Caco-2 (cell line): ENCODE results near the gene HOXD11. TPM values are rescaled to one million over a fixed set of nuclear protein-coding genes. Genes with fewer than 3 reads are reported as not detected.
A peak's percentile ranks its signal among the peaks of the same experiment; 100 is the strongest.

ENCODE experiments used
- BruUV-seq: library from RNA; stranded (reverse); fragments of 400-500 nt; replicated peaks from 2 replicates; lab custom pipeline; 2021; lab: Mats Ljungman, UMichigan
- CTCF ChIA-PET: fragments of 300-600 bp; sonication (Branson Sonifier 250); formaldehyde crosslinking; loops from one replicate; lab custom pipeline; 2022; ENCODE audit warnings: antibody characterized with exemption; lab: Charles Lee
- POLR2A ChIA-PET: fragments of 300-600 bp; sonication (Branson Sonifier 250); formaldehyde crosslinking; loops from one replicate; lab custom pipeline; 2022; ENCODE audit warnings: antibody characterized with exemption; lab: Charles Lee
- DNase-seq, 2 experiments: peaks; one replicate each; pipeline versions ENCODE4 v3.0.0 to v3.0.0-alpha.2; 2020 to 2022
- H3K27me3 ChIP-seq: replicated peaks from 2 replicates; pipeline ENCODE4 v1.6.0; 2011; ENCODE audit warnings: low read length; ENCODE audit not compliant: control insufficient read depth, insufficient read depth
- H3K36me3 ChIP-seq: 2 replicates; pipeline ENCODE4 v1.5.1; 2011; ENCODE audit warnings: low read length; ENCODE audit not compliant: control insufficient read depth, insufficient read depth
- H3K4me1 ChIP-seq: fragments of 250-450 bp; sonication (Bioruptor Pico); 2 replicates; pipeline ENCODE4 v1.5.1; 2020; ENCODE audit warnings: mild to moderate bottlenecking
- H3K4me3 ChIP-seq: 2 replicates; pipeline ENCODE4 v1.5.1; 2011; ENCODE audit warnings: low read depth, mild to moderate bottlenecking, control low read depth, low read length
- H3K9me3 ChIP-seq: fragments of 250-450 bp; sonication (Bioruptor Pico); 2 replicates; pipeline ENCODE4 v1.5.1; 2020; ENCODE audit warnings: mild to moderate bottlenecking, moderate library complexity
- H3K27ac Mint-ChIP-seq: one replicate; pipeline ENCODE4 v1.8.0; 2022; ENCODE audit warnings: mixed read lengths; ENCODE audit not compliant: unreplicated experiment
- H3K27me3 Mint-ChIP-seq: one replicate; pipeline ENCODE4 v1.8.0; 2022; ENCODE audit warnings: mixed read lengths; ENCODE audit not compliant: insufficient read depth, unreplicated experiment
- H3K36me3 Mint-ChIP-seq: one replicate; pipeline ENCODE4 v1.8.0; 2022; ENCODE audit warnings: mild to moderate bottlenecking, mixed read lengths; ENCODE audit not compliant: insufficient read depth, unreplicated experiment
- H3K4me1 Mint-ChIP-seq: one replicate; pipeline ENCODE4 v1.8.0; 2022; ENCODE audit warnings: low read depth, mixed read lengths; ENCODE audit not compliant: unreplicated experiment
- H3K4me3 Mint-ChIP-seq: one replicate; pipeline ENCODE4 v1.8.0; 2022; ENCODE audit warnings: mild to moderate bottlenecking, moderate library complexity, mixed read lengths; ENCODE audit not compliant: unreplicated experiment
- H3K9me3 Mint-ChIP-seq: one replicate; pipeline ENCODE4 v1.8.0; 2022; ENCODE audit warnings: mixed read lengths; ENCODE audit not compliant: unreplicated experiment
- CTCF ChIP-seq, 2 experiments: fragments of 200-600 bp in 1 of 2; IDR thresholded peaks; 1 replicate in 1 of 2; 2 replicates in 1 of 2; pipeline versions ENCODE4 v1.5.1 to v1.8.0; 2011 to 2022; ENCODE audit warnings: antibody characterized with exemption in 1 of 2, control low read depth in 1 of 2, inconsistent platforms in 1 of 2, low read depth in 1 of 2, low read length in 1 of 2, mild to moderate bottlenecking in 1 of 2, moderate library complexity in 1 of 2; ENCODE audit not compliant: insufficient read depth in 1 of 2, severe bottlenecking in 1 of 2, unreplicated experiment in 1 of 2
- intact Hi-C: fragments of 100-400 bp; cut with micrococcal nuclease; formaldehyde crosslinking; loops from one replicate; pipeline ENCODE4 v1.10.0; 2022; ENCODE audit not compliant: unreplicated experiment
- total RNA-seq: library from RNA; stranded (reverse); gene quantifications from 2 replicates; pipeline ENCODE4 v1.2.3, GENCODE V29; 2022

Gene HOXD11
- total RNA-seq, 1 experiment from 2014 or later = not detected

- DNase-seq = no peak
- H3K36me3 Mint-ChIP-seq = no peaks in the 10 kb centered on the region
- no peaks in the 10 kb centered on the region for H3K4me1 Mint-ChIP-seq
- BruUV-seq = no TSS peak
- peaks cover 9% of the 10 kb centered on the region; the same call in 1 of the 2 replicates for H3K4me1 ChIP-seq
- H3K27me3 ChIP-seq = peaks cover 11% of the 10 kb centered on the region
- H3K4me3 ChIP-seq = no peak overlapping the region
- H3K36me3 ChIP-seq = no peaks in the 10 kb centered on the region
- H3K27me3 Mint-ChIP-seq = peaks cover 62% of the 10 kb centered on the region
- H3K4me3 Mint-ChIP-seq = no peak overlapping the region
- H3K9me3 Mint-ChIP-seq = no peaks in the 10 kb centered on the region
- no peaks in the 10 kb centered on the region for H3K9me3 ChIP-seq
- ChIA-PET CTCF (no interaction called here), POLR2A (no interaction called here)
- intact Hi-C loops = no loop called here
- peak in 1 of 2 experiments; percentile 46 for TF ChIP-seq CTCF (IDR thresholded peaks at IDR 0.05; ENCODE audit: insufficient read depth in 1 of 2, low read depth in 1 of 2, low read length in 1 of 2, severe bottlenecking in 1 of 2, unreplicated experiment in 1 of 2)
- no peak overlapping the region for H3K27ac Mint-ChIP-seq
Measured at GRCh38 chr2:176118601-176119339, 11.7 kb downstream of the HOXD11 start.

GRCh38 chr2:176120364-176121189 is 13.5 kb downstream of the HOXD11 start:
- peaks cover 67% of the 10 kb centered on the region for H3K27me3 Mint-ChIP-seq
- ChIA-PET POLR2A (no interaction called here), CTCF (interaction anchor here (0.6 to 2.2 kb wide), 3 partner anchors 9 to 534 kb away, joined by 3 to 7 read pairs (median 5); no protein-coding TSS in a partner anchor)
- H3K9me3 Mint-ChIP-seq = no peaks in the 10 kb centered on the region
- H3K27ac Mint-ChIP-seq = no peak overlapping the region
- no peak overlapping the region for H3K4me3 Mint-ChIP-seq
- DNase-seq = no peak
- H3K36me3 Mint-ChIP-seq = no peaks in the 10 kb centered on the region
- no TSS peak for BruUV-seq
- H3K4me1 Mint-ChIP-seq = no peaks in the 10 kb centered on the region
- peaks cover 9% of the 10 kb centered on the region; the same call in 1 of the 2 replicates for H3K4me1 ChIP-seq
- no peaks in the 10 kb centered on the region for H3K36me3 ChIP-seq
- H3K4me3 ChIP-seq = no peak overlapping the region
- TF ChIP-seq CTCF (IDR thresholded peaks at IDR 0.05; ENCODE audit: insufficient read depth in 1 of 2, low read depth in 1 of 2, low read length in 1 of 2, severe bottlenecking in 1 of 2, unreplicated experiment in 1 of 2) = no peak
- H3K9me3 ChIP-seq = no peaks in the 10 kb centered on the region
- peaks cover 11% of the 10 kb centered on the region for H3K27me3 ChIP-seq
- intact Hi-C loops = loop anchor here (10.0 kb wide), 2 partner anchors 264 to 694 kb away; no protein-coding TSS in a partner anchor
